SK-N-SH treated with all-trans-retinoic acid at 6 μM for 48 hours (cell line): ENCODE measurements around the gene FNBP1L.

Source experiments
- ATAC-seq: fragments of 200-7000 bp; cut with Tn5 transposase; 3 replicates; pipeline ENCODE4 v1.9.1; 2020; ENCODE audit warnings: mild to moderate bottlenecking, moderate library complexity
- ARNTL ChIP-seq: fragments of 450-650 bp; formaldehyde crosslinking; IDR thresholded peaks from 2 replicates; pipeline ENCODE4 v1.5.0; 2020; ENCODE audit warnings: low read depth, mild to moderate bottlenecking, moderate library complexity, borderline replicate concordance
- BACH2 ChIP-seq: fragments of 250-450 bp; sonication (Bioruptor Pico); IDR thresholded peaks from 2 replicates; pipeline ENCODE4 v1.9.0; 2021; ENCODE audit warnings: mild to moderate bottlenecking, borderline replicate concordance
- CREB5 ChIP-seq: fragments of 250-450 bp; sonication (Bioruptor Pico); IDR thresholded peaks from 2 replicates; pipeline ENCODE4 v1.5.1; 2020; ENCODE audit warnings: low read depth, mild to moderate bottlenecking, moderate library complexity
- CSDC2 ChIP-seq: fragments of 250-450 bp; sonication (Bioruptor Pico); IDR thresholded peaks from 2 replicates; pipeline ENCODE4 v1.5.0; 2020; ENCODE audit warnings: mild to moderate bottlenecking, moderate library complexity
- CSRNP3 ChIP-seq: fragments of 250-450 bp; sonication (Bioruptor Pico); IDR thresholded peaks from 2 replicates; pipeline ENCODE4 v1.5.1; 2021; ENCODE audit warnings: mild to moderate bottlenecking, moderate library complexity
- ESRRG ChIP-seq: fragments of 250-450 bp; sonication (Bioruptor Pico); IDR thresholded peaks from 2 replicates; pipeline ENCODE4 v1.6.1; 2021; ENCODE audit warnings: mild to moderate bottlenecking
- GLIS3 ChIP-seq: fragments of 250-450 bp; sonication (Bioruptor Pico); IDR thresholded peaks from 2 replicates; pipeline ENCODE4 v1.5.0; 2020; ENCODE audit warnings: mild to moderate bottlenecking, moderate library complexity
- ISL1 ChIP-seq: fragments of 250-450 bp; sonication (Bioruptor Pico); IDR thresholded peaks from 2 replicates; pipeline ENCODE4 v2.1.2; 2022; ENCODE audit warnings: mild to moderate bottlenecking, moderate library complexity
- OSR1 ChIP-seq: fragments of 250-450 bp; sonication (Bioruptor Pico); IDR thresholded peaks from 2 replicates; pipeline ENCODE4 v1.8.0; 2022; ENCODE audit warnings: moderate library complexity, mild to moderate bottlenecking, inconsistent platforms
- PPARA ChIP-seq: fragments of 250-450 bp; sonication (Bioruptor Pico); IDR thresholded peaks from 2 replicates; pipeline ENCODE4 v1.5.0; 2020; ENCODE audit warnings: mild to moderate bottlenecking, borderline replicate concordance
- RARB ChIP-seq: fragments of 250-450 bp; sonication (Bioruptor Pico); IDR thresholded peaks from 2 replicates; pipeline ENCODE4 v1.8.0; 2021; ENCODE audit warnings: mild to moderate bottlenecking, moderate library complexity
- TOX ChIP-seq: fragments of 250-450 bp; sonication (Bioruptor Pico); IDR thresholded peaks from 2 replicates; pipeline ENCODE4 v1.8.0; 2021; ENCODE audit warnings: mild to moderate bottlenecking, moderate library complexity, borderline replicate concordance
- ZC3H10 ChIP-seq: fragments of 250-450 bp; sonication (Bioruptor Pico); IDR thresholded peaks from 2 replicates; pipeline ENCODE4 v1.5.1; 2021; ENCODE audit warnings: mild to moderate bottlenecking, moderate library complexity
- ZFP3 ChIP-seq: fragments of 250-450 bp; sonication (Bioruptor Pico); IDR thresholded peaks from 2 replicates; pipeline ENCODE4 v1.5.0; 2020; ENCODE audit warnings: mild to moderate bottlenecking, moderate library complexity
- ZNF565 ChIP-seq: fragments of 450-650 bp; formaldehyde crosslinking; conservative IDR thresholded peaks from 2 replicates; pipeline ENCODE4 v1.5.0; 2020; ENCODE audit warnings: low read depth, mild to moderate bottlenecking, moderate library complexity
- TF ChIP-seq, protein P1 (sequence below): fragments of 250-450 bp; sonication (Bioruptor Pico); IDR thresholded peaks from 2 replicates; pipeline ENCODE4 v1.8.0; 2020; ENCODE audit warnings: mild to moderate bottlenecking, moderate library complexity, borderline replicate concordance
- TF ChIP-seq, protein P2 (sequence below): fragments of 250-450 bp; sonication (Bioruptor Pico); IDR thresholded peaks from 2 replicates; pipeline ENCODE4 v1.5.0; 2020; ENCODE audit warnings: mild to moderate bottlenecking, moderate library complexity
- TF ChIP-seq, protein P3 (sequence below): fragments of 250-450 bp; sonication (Bioruptor Pico); IDR thresholded peaks from 2 replicates; pipeline ENCODE4 v1.8.0; 2021; ENCODE audit warnings: low read depth, mild to moderate bottlenecking, moderate library complexity, borderline replicate concordance

Gene FNBP1L

DNA sequence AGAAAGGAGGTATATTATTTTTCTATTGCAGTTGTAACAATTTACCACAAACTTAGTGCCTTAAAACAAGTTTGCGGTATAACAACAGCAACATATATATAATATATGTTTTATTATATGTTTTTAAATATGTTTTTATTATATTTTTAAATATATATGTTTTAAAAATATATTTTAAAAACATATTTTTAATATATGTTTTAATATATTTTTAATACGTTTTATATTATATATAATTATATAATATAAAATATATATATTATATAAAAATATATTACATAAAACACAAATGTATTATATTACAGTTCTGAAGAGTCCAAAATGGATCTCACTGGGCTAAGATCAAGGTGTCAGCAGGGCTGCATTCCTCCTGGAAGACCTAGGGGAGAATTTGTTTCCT lies 27.5 kb upstream of the FNBP1L start (continued):
- TF ChIP-seq PPARA (CRISPR knock-in tag) = no peak

DNA sequence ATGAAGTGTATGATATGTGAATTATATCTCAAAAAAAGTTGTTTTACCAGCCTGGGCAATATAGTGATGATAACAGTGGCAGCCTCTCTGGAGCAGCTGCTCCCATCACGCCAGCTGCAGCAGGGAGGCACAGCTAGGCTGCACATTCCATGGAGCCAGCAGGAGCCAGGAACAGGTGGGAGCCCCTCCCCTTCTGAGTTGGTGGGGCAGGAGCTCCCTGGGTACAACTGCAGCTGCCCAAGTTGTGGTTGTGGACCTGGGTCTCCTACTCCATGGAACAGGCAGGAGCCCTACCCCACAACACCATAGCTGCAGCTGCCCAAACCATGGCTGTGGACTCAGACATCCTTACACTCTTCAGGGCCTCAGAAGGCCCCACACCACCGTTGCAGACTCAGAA lies 21.7 kb upstream of the FNBP1L start:
- ATAC-seq = no peak
- TF ChIP-seq ARNTL (CRISPR knock-in tag) (no peak), ESRRG (CRISPR knock-in tag) (no peak), TOX (CRISPR knock-in tag) (no peak), ZC3H10 (no peak)
- TF ChIP-seq, protein P1, sequence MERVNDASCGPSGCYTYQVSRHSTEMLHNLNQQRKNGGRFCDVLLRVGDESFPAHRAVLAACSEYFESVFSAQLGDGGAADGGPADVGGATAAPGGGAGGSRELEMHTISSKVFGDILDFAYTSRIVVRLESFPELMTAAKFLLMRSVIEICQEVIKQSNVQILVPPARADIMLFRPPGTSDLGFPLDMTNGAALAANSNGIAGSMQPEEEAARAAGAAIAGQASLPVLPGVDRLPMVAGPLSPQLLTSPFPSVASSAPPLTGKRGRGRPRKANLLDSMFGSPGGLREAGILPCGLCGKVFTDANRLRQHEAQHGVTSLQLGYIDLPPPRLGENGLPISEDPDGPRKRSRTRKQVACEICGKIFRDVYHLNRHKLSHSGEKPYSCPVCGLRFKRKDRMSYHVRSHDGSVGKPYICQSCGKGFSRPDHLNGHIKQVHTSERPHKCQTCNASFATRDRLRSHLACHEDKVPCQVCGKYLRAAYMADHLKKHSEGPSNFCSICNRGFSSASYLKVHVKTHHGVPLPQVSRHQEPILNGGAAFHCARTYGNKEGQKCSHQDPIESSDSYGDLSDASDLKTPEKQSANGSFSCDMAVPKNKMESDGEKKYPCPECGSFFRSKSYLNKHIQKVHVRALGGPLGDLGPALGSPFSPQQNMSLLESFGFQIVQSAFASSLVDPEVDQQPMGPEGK = no peak
- TF ChIP-seq, protein P2, sequence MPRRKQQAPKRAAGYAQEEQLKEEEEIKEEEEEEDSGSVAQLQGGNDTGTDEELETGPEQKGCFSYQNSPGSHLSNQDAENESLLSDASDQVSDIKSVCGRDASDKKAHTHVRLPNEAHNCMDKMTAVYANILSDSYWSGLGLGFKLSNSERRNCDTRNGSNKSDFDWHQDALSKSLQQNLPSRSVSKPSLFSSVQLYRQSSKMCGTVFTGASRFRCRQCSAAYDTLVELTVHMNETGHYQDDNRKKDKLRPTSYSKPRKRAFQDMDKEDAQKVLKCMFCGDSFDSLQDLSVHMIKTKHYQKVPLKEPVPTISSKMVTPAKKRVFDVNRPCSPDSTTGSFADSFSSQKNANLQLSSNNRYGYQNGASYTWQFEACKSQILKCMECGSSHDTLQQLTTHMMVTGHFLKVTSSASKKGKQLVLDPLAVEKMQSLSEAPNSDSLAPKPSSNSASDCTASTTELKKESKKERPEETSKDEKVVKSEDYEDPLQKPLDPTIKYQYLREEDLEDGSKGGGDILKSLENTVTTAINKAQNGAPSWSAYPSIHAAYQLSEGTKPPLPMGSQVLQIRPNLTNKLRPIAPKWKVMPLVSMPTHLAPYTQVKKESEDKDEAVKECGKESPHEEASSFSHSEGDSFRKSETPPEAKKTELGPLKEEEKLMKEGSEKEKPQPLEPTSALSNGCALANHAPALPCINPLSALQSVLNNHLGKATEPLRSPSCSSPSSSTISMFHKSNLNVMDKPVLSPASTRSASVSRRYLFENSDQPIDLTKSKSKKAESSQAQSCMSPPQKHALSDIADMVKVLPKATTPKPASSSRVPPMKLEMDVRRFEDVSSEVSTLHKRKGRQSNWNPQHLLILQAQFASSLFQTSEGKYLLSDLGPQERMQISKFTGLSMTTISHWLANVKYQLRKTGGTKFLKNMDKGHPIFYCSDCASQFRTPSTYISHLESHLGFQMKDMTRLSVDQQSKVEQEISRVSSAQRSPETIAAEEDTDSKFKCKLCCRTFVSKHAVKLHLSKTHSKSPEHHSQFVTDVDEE = no peak

DNA sequence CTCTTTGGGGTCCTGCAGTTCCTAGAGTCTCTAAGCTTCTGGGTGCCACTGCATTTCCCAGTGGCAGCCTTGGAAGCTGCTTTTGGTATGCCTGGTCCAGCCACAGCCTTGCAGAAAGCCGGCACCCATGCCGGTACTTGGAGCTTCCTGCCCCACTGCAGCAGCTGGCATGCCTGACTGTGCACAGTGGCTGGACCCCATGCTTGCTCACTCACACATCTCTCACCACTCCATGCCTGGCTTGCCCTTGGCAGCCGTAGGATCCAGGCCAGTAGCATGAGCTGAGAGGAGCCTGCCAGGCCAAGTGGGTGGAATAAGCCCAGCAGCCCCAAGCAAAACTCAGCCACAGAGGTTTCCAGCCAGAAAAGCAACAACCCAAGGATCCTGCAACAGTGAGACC lies 20.3 kb upstream of the FNBP1L start:
- no peak for TF ChIP-seq ARNTL (CRISPR knock-in tag)
- no peak for TF ChIP-seq TOX (CRISPR knock-in tag)
- TF ChIP-seq, protein P3, sequence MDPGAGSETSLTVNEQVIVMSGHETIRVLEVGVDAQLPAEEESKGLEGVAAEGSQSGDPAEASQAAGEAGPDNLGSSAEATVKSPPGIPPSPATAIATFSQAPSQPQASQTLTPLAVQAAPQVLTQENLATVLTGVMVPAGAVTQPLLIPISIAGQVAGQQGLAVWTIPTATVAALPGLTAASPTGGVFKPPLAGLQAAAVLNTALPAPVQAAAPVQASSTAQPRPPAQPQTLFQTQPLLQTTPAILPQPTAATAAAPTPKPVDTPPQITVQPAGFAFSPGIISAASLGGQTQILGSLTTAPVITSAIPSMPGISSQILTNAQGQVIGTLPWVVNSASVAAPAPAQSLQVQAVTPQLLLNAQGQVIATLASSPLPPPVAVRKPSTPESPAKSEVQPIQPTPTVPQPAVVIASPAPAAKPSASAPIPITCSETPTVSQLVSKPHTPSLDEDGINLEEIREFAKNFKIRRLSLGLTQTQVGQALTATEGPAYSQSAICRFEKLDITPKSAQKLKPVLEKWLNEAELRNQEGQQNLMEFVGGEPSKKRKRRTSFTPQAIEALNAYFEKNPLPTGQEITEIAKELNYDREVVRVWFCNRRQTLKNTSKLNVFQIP (CRISPR knock-in tag) = no peak
- TF ChIP-seq ZNF565 (CRISPR knock-in tag) = no peak
- TF ChIP-seq OSR1 (CRISPR knock-in tag) = no peak
- TF ChIP-seq ZC3H10 = no peak
- TF ChIP-seq BACH2 = no peak
- TF ChIP-seq, protein P1 = no peak
- TF ChIP-seq, protein P2 = no peak
- TF ChIP-seq GLIS3 = no peak
- no peak for TF ChIP-seq CSDC2 (CRISPR knock-in tag)
- TF ChIP-seq ZFP3 (CRISPR knock-in tag) = no peak
- no peak for TF ChIP-seq CSRNP3
- TF ChIP-seq CREB5 (CRISPR knock-in tag) = no peak
- no peak for TF ChIP-seq ISL1 (CRISPR knock-in tag)
- no peak for TF ChIP-seq RARB
- no peak for ATAC-seq
